Mesendoderm (in vitro differentiated cells): ENCODE results near the gene CDH8.
A peak's percentile ranks its signal among the peaks of the same experiment; 100 is the strongest.

Experiments
- DNase-seq: peaks from one replicate; pipeline ENCODE4 v3.0.0; 2013
- H2AK5ac ChIP-seq: 2 replicates; pipeline ENCODE4 v1.6.1; 2013; ENCODE audit warnings: low read length, inconsistent platforms
- H2BK120ac ChIP-seq: 2 replicates; pipeline ENCODE4 v1.6.1; 2013; ENCODE audit warnings: low read depth, mild to moderate bottlenecking, low read length, moderate library complexity, mixed read lengths
- H2BK15ac ChIP-seq: replicated peaks from 2 replicates; pipeline ENCODE4 v1.6.1; 2013; ENCODE audit warnings: low read depth, mild to moderate bottlenecking, moderate library complexity
- H2BK5ac ChIP-seq: 2 replicates; pipeline ENCODE4 v1.6.1; 2013; ENCODE audit warnings: low read length, inconsistent platforms
- H3K18ac ChIP-seq: 2 replicates; pipeline ENCODE4 v1.6.1; 2013; ENCODE audit warnings: mild to moderate bottlenecking, low read length, mixed read lengths
- H3K23ac ChIP-seq: one replicate; pipeline ENCODE4 v1.6.1; 2013; ENCODE audit warnings: low read length
- H3K27ac ChIP-seq: 2 replicates; pipeline ENCODE4 v1.5.1; 2013; ENCODE audit warnings: low read depth, mild to moderate bottlenecking, inconsistent platforms, low read length, moderate library complexity
- H3K27me3 ChIP-seq: 2 replicates; pipeline ENCODE4 v1.6.1; 2013; ENCODE audit warnings: low read length, control low read depth, mild to moderate bottlenecking, inconsistent platforms; ENCODE audit not compliant: insufficient read depth, poor library complexity
- H3K36me3 ChIP-seq: 2 replicates; pipeline ENCODE4 v1.6.1; 2013; ENCODE audit warnings: low read length, inconsistent platforms; ENCODE audit not compliant: control insufficient read depth, insufficient read depth
- H3K4ac ChIP-seq: one replicate; pipeline ENCODE4 v1.6.1; 2013; ENCODE audit warnings: low read depth, mild to moderate bottlenecking, low read length, moderate library complexity
- H3K4me1 ChIP-seq: 2 replicates; pipeline ENCODE4 v1.6.1; 2013; ENCODE audit warnings: low read depth, low read length, inconsistent platforms; ENCODE audit not compliant: control insufficient read depth
- H3K4me2 ChIP-seq: 2 replicates; pipeline ENCODE4 v1.6.1; 2013; ENCODE audit warnings: low read length
- H3K4me3 ChIP-seq: 2 replicates; pipeline ENCODE4 v1.5.1; 2013; ENCODE audit warnings: mild to moderate bottlenecking, low read length
- H3K56ac ChIP-seq: one replicate; pipeline ENCODE4 v1.6.1; 2013; ENCODE audit warnings: low read length
- H3K79me1 ChIP-seq: 2 replicates; pipeline ENCODE4 v1.6.1; 2013; ENCODE audit warnings: low read length, inconsistent platforms
- H3K79me2 ChIP-seq: 2 replicates; pipeline ENCODE4 v1.6.1; 2013; ENCODE audit warnings: mild to moderate bottlenecking, low read length; ENCODE audit not compliant: control insufficient read depth, insufficient read depth
- H3K9ac ChIP-seq: 2 replicates; pipeline ENCODE4 v1.6.1; 2013; ENCODE audit warnings: low read length, inconsistent platforms
- H4K5ac ChIP-seq: one replicate; pipeline ENCODE4 v1.6.1; 2013; ENCODE audit warnings: low read length
- H4K8ac ChIP-seq: one replicate; pipeline ENCODE4 v1.6.1; 2013; ENCODE audit warnings: low read depth, mild to moderate bottlenecking, control low read depth, low read length, moderate library complexity
- WGBS: extraction: QIAGEN DNeasy Blood & Tissue Kit; methylation state at CpG from one replicate; pipeline ENCODE4 v1.1.7; 2013; ENCODE audit warnings: low lambda C conversion rate, missing lambda C conversion rate; ENCODE audit not compliant: insufficient coverage; ENCODE audit errors: extremely low coverage; 5-methylcytosine and 5-hydroxymethylcytosine counted together

CDH8 gene

GRCh38 chr16:61891460-61891859 is 144.8 kb downstream of the CDH8 start:
- Histone ChIP-seq H4K5ac (no peak overlapping the region), H3K79me2 (no peaks in the 10 kb centered on the region), H4K8ac (no peak overlapping the region), H3K79me1 (no peaks in the 10 kb centered on the region), H3K23ac (no peak overlapping the region), H3K27me3 (no peaks in the 10 kb centered on the region), H2AK5ac (no peak overlapping the region), H3K4me3 (no peak overlapping the region), H2BK120ac (no peak overlapping the region), H3K4ac (no peak overlapping the region), H3K9ac (no peak overlapping the region), H2BK15ac (no peak overlapping the region), H3K4me1 (no peaks in the 10 kb centered on the region), H3K56ac (no peak overlapping the region), H2BK5ac (no peak overlapping the region), H3K18ac (no peak overlapping the region), H3K27ac (no peak overlapping the region), H3K4me2 (no peak overlapping the region), H3K36me3 (no peaks in the 10 kb centered on the region)
- DNase-seq, result no peak
- WGBS, result no CpG with 5 or more reads among the region's 3 CpGs

DNA sequence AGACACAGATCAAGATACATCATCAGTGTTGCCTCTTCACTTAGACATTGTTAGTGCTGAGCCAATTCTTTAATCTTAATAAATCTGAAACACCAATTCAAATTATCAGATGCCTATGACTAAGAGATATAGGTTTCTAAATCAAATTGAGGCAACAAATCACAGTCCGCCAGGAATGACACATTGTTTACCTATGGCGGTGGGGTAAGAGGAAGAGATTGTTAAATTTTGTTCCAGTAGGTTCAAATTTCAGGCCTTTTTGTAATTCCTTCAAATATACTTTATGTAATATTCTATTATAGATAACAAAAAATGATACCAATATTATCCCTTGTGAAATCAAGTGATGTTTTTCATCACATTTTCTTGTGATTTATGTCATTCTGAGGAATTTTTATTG is 145.9 kb downstream of the CDH8 start:
- DNase-seq, result no peak
- Histone ChIP-seq H2AK5ac (no peak overlapping the region), H2BK5ac (no peak overlapping the region), H3K56ac (no peak overlapping the region), H3K4me1 (no peaks in the 10 kb centered on the region), H3K18ac (no peak overlapping the region), H2BK120ac (no peak overlapping the region), H3K36me3 (no peaks in the 10 kb centered on the region), H3K27me3 (no peaks in the 10 kb centered on the region), H3K4me3 (no peak overlapping the region), H3K23ac (no peak overlapping the region), H3K9ac (no peak overlapping the region), H2BK15ac (no peak overlapping the region), H3K79me1 (no peaks in the 10 kb centered on the region), H3K4ac (no peak overlapping the region), H4K5ac (no peak overlapping the region), H3K4me2 (no peak overlapping the region), H4K8ac (no peak overlapping the region), H3K27ac (no peak overlapping the region), H3K79me2 (no peaks in the 10 kb centered on the region)
- no CpG with 5 or more reads among the region's 2 CpGs for WGBS

GRCh38 chr16:61887903-61888302 is 148.3 kb downstream of the CDH8 start:
- Histone ChIP-seq H2BK120ac (no peak overlapping the region), H3K4me1 (no peaks in the 10 kb centered on the region), H3K4me3 (no peak overlapping the region), H4K5ac (no peak overlapping the region), H3K4me2 (no peak overlapping the region), H3K79me2 (no peaks in the 10 kb centered on the region), H3K23ac (no peak overlapping the region), H3K27ac (no peak overlapping the region), H2AK5ac (no peak overlapping the region), H2BK5ac (no peak overlapping the region), H3K56ac (no peak overlapping the region), H3K4ac (no peak overlapping the region), H3K18ac (peak overlapping the region; percentile 68), H3K36me3 (no peaks in the 10 kb centered on the region), H3K27me3 (no peaks in the 10 kb centered on the region), H3K9ac (no peak overlapping the region), H4K8ac (no peak overlapping the region), H2BK15ac (no peak overlapping the region), H3K79me1 (no peaks in the 10 kb centered on the region)
- no CpG with 5 or more reads among the region's 4 CpGs for WGBS
- DNase-seq, result peak; percentile 91

GRCh38 chr16:61885343-61885742 is 150.9 kb downstream of the CDH8 start:
- Histone ChIP-seq H3K4me2 (no peak overlapping the region), H3K79me2 (no peaks in the 10 kb centered on the region), H4K5ac (no peak overlapping the region), H2BK120ac (no peak overlapping the region), H3K27me3 (no peaks in the 10 kb centered on the region), H3K4ac (no peak overlapping the region), H3K79me1 (no peaks in the 10 kb centered on the region), H4K8ac (no peak overlapping the region), H2BK5ac (no peak overlapping the region), H2BK15ac (no peak overlapping the region), H3K18ac (no peak overlapping the region), H3K4me1 (no peaks in the 10 kb centered on the region), H3K36me3 (no peaks in the 10 kb centered on the region), H3K27ac (no peak overlapping the region), H3K56ac (no peak overlapping the region), H3K9ac (no peak overlapping the region), H2AK5ac (no peak overlapping the region), H3K23ac (no peak overlapping the region), H3K4me3 (no peak overlapping the region)
- WGBS, result no CpG with 5 or more reads among the region's 6 CpGs
- no peak for DNase-seq

GRCh38 chr16:61879306-61879705 is 156.9 kb downstream of the CDH8 start:
- no CpG with 5 or more reads among the region's 3 CpGs for whole genome bisulfite sequencing

DNA sequence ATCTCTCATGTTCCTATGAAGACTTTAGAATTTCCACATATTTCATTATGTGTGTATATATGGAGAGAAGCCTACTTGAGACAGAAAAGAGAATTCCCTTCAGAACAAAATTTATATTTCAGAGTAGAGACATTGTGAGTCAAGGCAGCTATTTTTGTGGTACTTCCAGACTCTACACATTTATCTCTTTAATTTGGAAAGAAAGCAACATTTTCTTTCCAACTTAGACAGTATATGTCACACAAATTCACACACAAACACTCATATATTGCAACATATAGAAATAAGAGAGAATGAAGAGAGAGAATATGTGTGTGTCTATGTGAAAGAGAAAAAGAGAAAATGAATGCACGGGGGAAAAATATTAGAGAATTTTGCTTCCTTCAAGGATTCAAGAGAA is 158.8 kb downstream of the CDH8 start:
- DNase-seq, result no peak
- Histone ChIP-seq H2BK15ac (no peak overlapping the region), H3K18ac (no peak overlapping the region), H3K36me3 (no peaks in the 10 kb centered on the region), H3K4me2 (no peak overlapping the region), H3K4me1 (no peaks in the 10 kb centered on the region), H3K56ac (no peak overlapping the region), H3K9ac (no peak overlapping the region), H3K4me3 (no peak overlapping the region), H3K79me2 (no peaks in the 10 kb centered on the region), H3K23ac (no peak overlapping the region), H2BK5ac (no peak overlapping the region), H2BK120ac (no peak overlapping the region), H4K8ac (no peak overlapping the region), H3K27me3 (no peaks in the 10 kb centered on the region), H4K5ac (no peak overlapping the region), H3K4ac (no peak overlapping the region), H3K79me1 (no peaks in the 10 kb centered on the region), H3K27ac (no peak overlapping the region), H2AK5ac (no peak overlapping the region)
- WGBS, result no CpG with 5 or more reads among the region's 1 CpG

More at GRCh38 chr16:61879306-61879705, 156.9 kb downstream of the CDH8 start:
- Histone ChIP-seq H3K9ac (no peak overlapping the region), H4K8ac (no peak overlapping the region), H3K23ac (no peak overlapping the region), H3K4me1 (no peaks in the 10 kb centered on the region), H3K4me3 (no peak overlapping the region), H2BK15ac (no peak overlapping the region), H2BK120ac (no peak overlapping the region), H3K18ac (no peak overlapping the region), H3K4me2 (no peak overlapping the region), H3K27ac (no peak overlapping the region), H3K27me3 (no peaks in the 10 kb centered on the region), H3K4ac (no peak overlapping the region), H3K79me2 (no peaks in the 10 kb centered on the region), H3K36me3 (no peaks in the 10 kb centered on the region), H4K5ac (no peak overlapping the region), H2AK5ac (no peak overlapping the region), H3K56ac (no peak overlapping the region), H3K79me1 (no peaks in the 10 kb centered on the region), H2BK5ac (no peak overlapping the region)
- DNase-seq, result no peak
